ENCODE results near the gene REXO4. TPM values are rescaled to one million over a fixed set of nuclear protein-coding genes. Genes with fewer than 3 reads are reported as not detected.

The REXO4 gene
- total and polyA plus RNA-seq, 10 of the 15 experiments (the other 5 are each of a cell fraction or from before 2014, with no cell fraction given) = 2.7 to 43.9 (median 30.5) TPM

DNA sequence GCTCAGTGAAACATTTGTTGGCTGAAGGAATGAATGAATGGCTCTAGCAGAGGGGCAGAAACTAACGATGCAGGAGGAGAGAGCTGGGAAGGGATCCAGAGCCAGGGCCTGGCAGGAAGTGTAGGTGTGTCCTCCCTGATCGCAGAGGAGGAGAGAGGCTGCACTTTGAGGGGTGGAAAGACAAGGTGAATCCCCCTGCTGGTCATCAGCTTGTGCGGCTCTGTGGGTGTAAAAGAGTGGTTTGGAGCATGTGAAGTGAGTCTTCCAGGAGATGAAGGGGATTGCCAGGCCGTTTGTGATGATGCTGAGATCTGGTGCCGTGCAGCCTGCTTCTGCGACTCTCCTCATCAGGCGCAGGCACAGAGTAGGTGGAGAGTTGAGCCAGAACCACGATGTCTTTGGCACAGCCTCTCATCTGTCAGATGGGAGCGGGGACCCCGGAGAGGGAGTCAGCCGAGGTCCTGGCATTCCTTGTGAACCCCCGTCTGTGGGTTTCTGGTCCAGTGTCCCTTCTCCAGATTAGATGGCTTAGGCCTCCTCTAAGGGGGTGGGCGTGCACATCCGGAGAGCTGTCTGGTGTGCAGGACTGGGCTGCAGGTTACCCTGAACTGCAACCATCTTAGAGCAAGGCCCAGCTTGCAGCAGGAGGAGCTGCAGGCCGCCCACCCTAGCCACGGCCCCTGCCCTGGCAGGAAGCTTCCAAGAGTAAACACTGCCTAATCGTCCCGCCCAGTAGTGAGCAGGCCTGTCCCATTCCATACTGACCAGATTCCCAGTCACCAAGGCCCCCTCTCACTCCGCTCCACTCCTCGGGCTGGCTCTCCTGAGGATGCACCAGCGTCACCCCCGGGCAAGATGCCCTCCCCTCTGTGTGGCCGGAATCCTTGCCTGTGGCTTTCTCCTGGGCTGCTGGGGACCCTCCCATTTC lies 4.1 kb upstream of the REXO4 start, which contains the start of gene ADAMTS13 (continued):
- TF ChIP-seq MEF2B (IDR thresholded peaks at IDR 0.05; ENCODE audit: partially characterized antibody, poor library complexity, severe bottlenecking) = no peak
- TF ChIP-seq STAT3 (IDR thresholded peaks at IDR 0.05; ENCODE audit: low read depth, low read length) = no peak
- TF ChIP-seq, protein P1, sequence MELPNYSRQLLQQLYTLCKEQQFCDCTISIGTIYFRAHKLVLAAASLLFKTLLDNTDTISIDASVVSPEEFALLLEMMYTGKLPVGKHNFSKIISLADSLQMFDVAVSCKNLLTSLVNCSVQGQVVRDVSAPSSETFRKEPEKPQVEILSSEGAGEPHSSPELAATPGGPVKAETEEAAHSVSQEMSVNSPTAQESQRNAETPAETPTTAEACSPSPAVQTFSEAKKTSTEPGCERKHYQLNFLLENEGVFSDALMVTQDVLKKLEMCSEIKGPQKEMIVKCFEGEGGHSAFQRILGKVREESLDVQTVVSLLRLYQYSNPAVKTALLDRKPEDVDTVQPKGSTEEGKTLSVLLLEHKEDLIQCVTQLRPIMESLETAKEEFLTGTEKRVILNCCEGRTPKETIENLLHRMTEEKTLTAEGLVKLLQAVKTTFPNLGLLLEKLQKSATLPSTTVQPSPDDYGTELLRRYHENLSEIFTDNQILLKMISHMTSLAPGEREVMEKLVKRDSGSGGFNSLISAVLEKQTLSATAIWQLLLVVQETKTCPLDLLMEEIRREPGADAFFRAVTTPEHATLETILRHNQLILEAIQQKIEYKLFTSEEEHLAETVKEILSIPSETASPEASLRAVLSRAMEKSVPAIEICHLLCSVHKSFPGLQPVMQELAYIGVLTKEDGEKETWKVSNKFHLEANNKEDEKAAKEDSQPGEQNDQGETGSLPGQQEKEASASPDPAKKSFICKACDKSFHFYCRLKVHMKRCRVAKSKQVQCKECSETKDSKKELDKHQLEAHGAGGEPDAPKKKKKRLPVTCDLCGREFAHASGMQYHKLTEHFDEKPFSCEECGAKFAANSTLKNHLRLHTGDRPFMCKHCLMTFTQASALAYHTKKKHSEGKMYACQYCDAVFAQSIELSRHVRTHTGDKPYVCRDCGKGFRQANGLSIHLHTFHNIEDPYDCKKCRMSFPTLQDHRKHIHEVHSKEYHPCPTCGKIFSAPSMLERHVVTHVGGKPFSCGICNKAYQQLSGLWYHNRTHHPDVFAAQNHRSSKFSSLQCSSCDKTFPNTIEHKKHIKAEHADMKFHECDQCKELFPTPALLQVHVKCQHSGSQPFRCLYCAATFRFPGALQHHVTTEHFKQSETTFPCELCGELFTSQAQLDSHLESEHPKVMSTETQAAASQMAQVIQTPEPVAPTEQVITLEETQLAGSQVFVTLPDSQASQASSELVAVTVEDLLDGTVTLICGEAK (IDR thresholded peaks at IDR 0.05; ENCODE audit: borderline replicate concordance) = no peak
- TF ChIP-seq USF1 (IDR thresholded peaks at IDR 0.05; ENCODE audit: borderline replicate concordance, extremely low read length, insufficient read depth, low read depth, low read length) = no peak
- no peak for TF ChIP-seq IRF4 (IDR thresholded peaks at IDR 0.05; ENCODE audit: low read depth, low read length)
- TF ChIP-seq, protein P2, sequence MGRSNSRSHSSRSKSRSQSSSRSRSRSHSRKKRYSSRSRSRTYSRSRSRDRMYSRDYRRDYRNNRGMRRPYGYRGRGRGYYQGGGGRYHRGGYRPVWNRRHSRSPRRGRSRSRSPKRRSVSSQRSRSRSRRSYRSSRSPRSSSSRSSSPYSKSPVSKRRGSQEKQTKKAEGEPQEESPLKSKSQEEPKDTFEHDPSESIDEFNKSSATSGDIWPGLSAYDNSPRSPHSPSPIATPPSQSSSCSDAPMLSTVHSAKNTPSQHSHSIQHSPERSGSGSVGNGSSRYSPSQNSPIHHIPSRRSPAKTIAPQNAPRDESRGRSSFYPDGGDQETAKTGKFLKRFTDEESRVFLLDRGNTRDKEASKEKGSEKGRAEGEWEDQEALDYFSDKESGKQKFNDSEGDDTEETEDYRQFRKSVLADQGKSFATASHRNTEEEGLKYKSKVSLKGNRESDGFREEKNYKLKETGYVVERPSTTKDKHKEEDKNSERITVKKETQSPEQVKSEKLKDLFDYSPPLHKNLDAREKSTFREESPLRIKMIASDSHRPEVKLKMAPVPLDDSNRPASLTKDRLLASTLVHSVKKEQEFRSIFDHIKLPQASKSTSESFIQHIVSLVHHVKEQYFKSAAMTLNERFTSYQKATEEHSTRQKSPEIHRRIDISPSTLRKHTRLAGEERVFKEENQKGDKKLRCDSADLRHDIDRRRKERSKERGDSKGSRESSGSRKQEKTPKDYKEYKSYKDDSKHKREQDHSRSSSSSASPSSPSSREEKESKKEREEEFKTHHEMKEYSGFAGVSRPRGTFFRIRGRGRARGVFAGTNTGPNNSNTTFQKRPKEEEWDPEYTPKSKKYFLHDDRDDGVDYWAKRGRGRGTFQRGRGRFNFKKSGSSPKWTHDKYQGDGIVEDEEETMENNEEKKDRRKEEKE (IDR thresholded peaks at IDR 0.05) = no peak
- no peak for TF ChIP-seq ZNF274 (IDR thresholded peaks at IDR 0.05; ENCODE audit: insufficient read depth, insufficient read length)
- no peak for TF ChIP-seq RAD21 (IDR thresholded peaks at IDR 0.05; ENCODE audit: insufficient read depth, low read depth, low read length)
- TF ChIP-seq NR2C2 (IDR thresholded peaks at IDR 0.05; ENCODE audit: borderline replicate concordance, control insufficient read depth, insufficient read length, low read depth) = no peak
- TF ChIP-seq NFYB (IDR thresholded peaks at IDR 0.05; ENCODE audit: insufficient read depth, low read depth, low read length) = no peak
- no peak for TF ChIP-seq SIX5 (IDR thresholded peaks at IDR 0.05; ENCODE audit: low read depth, low read length, severe bottlenecking)
- no peak for TF ChIP-seq ZNF384 (IDR thresholded peaks at IDR 0.05; ENCODE audit: borderline replicate concordance, low read depth, low read length)
- no peak for TF ChIP-seq IRF3 (IDR thresholded peaks at IDR 0.05)
- peak; percentile 73; the same call in 1 of the 2 replicates for TF ChIP-seq CREM (IDR thresholded peaks at IDR 0.05; ENCODE audit: low read depth)
- no peak for TF ChIP-seq ZNF622 (IDR thresholded peaks at IDR 0.05)
- TF ChIP-seq WRNIP1 (IDR thresholded peaks at IDR 0.05; ENCODE audit: borderline replicate concordance, low read depth, low read length) = peak; percentile 92; the same call in 1 of the 2 replicates
- TF ChIP-seq, protein P3, sequence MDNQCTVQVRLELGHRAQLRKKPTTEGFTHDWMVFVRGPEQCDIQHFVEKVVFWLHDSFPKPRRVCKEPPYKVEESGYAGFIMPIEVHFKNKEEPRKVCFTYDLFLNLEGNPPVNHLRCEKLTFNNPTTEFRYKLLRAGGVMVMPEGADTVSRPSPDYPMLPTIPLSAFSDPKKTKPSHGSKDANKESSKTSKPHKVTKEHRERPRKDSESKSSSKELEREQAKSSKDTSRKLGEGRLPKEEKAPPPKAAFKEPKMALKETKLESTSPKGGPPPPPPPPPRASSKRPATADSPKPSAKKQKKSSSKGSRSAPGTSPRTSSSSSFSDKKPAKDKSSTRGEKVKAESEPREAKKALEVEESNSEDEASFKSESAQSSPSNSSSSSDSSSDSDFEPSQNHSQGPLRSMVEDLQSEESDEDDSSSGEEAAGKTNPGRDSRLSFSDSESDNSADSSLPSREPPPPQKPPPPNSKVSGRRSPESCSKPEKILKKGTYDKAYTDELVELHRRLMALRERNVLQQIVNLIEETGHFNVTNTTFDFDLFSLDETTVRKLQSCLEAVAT (IDR thresholded peaks at IDR 0.05) = peak; percentile 82
- no peak for TF ChIP-seq CHD1 (IDR thresholded peaks at IDR 0.05; ENCODE audit: low read depth, low read length)

Measured in GM12878 (cell line).